ENCODE measurements around the gene ADGRG4.

GRCh38 chrX:136464589-136464988 lies 163.8 kb downstream of the ADGRG4 start:
- TF ChIP-seq POLR2AphosphoS5 (IDR thresholded peaks at IDR 0.05; ENCODE audit: low read depth, low read length) (no peak), POLR2A (IDR thresholded peaks at IDR 0.05; ENCODE audit: low read depth, low read length) (no peak)

Data from GM12892 (cell line).